ENCODE data around the gene PLCL1.

Gene PLCL1

DNA sequence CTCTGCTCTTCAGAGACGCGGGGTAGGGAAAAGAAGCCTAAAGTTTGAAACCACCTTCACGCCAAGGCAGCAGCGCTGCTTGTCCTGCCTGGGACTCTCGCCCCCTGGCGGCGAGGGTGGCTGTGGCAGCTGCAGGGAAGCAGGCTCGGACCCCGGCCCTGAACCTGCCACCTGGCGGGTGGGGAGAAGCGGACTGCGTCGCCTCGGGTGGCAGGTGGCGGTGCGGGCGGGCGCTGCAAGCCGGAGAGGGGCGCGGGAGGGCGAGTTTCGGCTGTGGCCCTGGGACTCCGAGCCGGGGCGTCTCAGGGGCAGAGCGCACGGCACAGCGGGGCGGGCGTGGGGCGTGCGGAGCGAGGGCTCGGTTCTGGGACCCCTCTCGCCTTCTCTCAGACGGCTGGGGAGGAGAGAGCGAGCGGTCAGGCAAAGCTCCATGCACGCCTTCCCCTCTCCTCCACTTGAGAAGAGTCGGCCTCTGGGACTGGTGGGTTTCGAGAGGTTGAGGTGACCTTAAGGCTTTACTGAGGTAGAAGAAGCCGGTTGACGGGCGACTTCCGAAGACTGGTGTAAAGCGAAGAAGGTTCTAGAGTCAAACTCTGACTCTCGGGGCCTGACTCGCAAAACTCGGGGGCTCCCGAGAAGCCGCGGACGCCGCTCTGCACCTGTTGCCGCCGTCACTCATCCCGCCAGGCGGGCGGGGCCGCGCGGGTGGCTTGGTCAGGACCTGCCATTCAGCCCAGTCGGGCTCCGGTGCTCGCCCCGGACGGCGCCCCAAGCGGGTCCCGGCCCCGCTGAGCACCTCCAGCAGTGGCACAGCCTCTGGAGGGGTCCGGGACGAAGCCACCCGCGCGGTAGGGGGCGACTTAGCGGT lies 18.1 kb upstream of the PLCL1 start:
- Histone ChIP-seq H2AFZ (ENCODE audit: low read depth) (peak overlapping the region; percentile 86), H3K79me2 (ENCODE audit: insufficient read depth, low read depth) (no peaks in the 10 kb centered on the region), H3K4me3 (IDR thresholded peaks at IDR 0.05; ENCODE audit: insufficient read depth, low read depth, low read length) (peak overlapping the region; percentile 58), H4K20me1 (ENCODE audit: insufficient read depth) (no peaks in the 10 kb centered on the region; the same call in 1 of the 2 replicates), H3K9ac (peak overlapping the region; percentile 60; the same call in 1 of the 2 replicates), H3K36me3 (ENCODE audit: insufficient read depth) (no peaks in the 10 kb centered on the region), H3K27me3 (ENCODE audit: insufficient read depth, low read depth) (no peaks in the 10 kb centered on the region), H3K27ac (no peak overlapping the region), H3K4me1 (ENCODE audit: low read depth, poor library complexity, severe bottlenecking) (peaks cover 3% of the 10 kb centered on the region), H3K4me2 (peak overlapping the region; percentile 48)
- TF ChIP-seq, protein P1, sequence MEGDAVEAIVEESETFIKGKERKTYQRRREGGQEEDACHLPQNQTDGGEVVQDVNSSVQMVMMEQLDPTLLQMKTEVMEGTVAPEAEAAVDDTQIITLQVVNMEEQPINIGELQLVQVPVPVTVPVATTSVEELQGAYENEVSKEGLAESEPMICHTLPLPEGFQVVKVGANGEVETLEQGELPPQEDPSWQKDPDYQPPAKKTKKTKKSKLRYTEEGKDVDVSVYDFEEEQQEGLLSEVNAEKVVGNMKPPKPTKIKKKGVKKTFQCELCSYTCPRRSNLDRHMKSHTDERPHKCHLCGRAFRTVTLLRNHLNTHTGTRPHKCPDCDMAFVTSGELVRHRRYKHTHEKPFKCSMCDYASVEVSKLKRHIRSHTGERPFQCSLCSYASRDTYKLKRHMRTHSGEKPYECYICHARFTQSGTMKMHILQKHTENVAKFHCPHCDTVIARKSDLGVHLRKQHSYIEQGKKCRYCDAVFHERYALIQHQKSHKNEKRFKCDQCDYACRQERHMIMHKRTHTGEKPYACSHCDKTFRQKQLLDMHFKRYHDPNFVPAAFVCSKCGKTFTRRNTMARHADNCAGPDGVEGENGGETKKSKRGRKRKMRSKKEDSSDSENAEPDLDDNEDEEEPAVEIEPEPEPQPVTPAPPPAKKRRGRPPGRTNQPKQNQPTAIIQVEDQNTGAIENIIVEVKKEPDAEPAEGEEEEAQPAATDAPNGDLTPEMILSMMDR (conservative IDR thresholded peaks at IDR 0.05; ENCODE audit: low read depth, low read length), result peak; percentile 57

DNA sequence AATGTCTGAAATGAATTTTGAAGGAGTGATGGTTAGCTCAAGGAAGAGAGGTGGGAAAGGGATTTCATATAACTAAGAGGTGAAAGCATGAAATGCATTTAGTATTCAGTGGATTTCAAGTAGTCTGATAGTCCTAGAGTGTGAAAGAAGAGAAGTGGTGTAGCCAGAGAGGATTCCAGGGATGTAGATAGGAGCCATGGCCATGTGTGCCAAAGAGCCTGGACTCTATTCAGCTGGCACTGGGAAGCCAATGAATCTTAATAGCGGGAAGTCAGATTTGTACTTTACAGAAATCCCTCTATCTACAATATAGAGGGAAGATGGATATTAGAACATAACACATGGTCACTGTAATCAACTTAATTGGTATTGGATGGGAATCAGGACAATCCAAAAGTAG lies 10.9 kb upstream of the PLCL1 start:
- no peak overlapping the region for H3K27ac ChIP-seq
- H4K20me1 ChIP-seq (ENCODE audit: insufficient read depth), result no peaks in the 10 kb centered on the region
- no peak overlapping the region for H2AFZ ChIP-seq (ENCODE audit: low read depth)
- TF ChIP-seq, protein P1 (conservative IDR thresholded peaks at IDR 0.05; ENCODE audit: low read depth, low read length), result no peak
- no peaks in the 10 kb centered on the region for H3K79me2 ChIP-seq (ENCODE audit: insufficient read depth, low read depth)
- H3K9ac ChIP-seq, result no peak overlapping the region
- no peaks in the 10 kb centered on the region for H3K4me1 ChIP-seq (ENCODE audit: low read depth, poor library complexity, severe bottlenecking)
- H3K4me3 ChIP-seq (IDR thresholded peaks at IDR 0.05; ENCODE audit: insufficient read depth, low read depth, low read length), result no peak overlapping the region
- H3K36me3 ChIP-seq (ENCODE audit: insufficient read depth), result no peaks in the 10 kb centered on the region
- H3K27me3 ChIP-seq (ENCODE audit: insufficient read depth, low read depth), result no peaks in the 10 kb centered on the region
- H3K4me2 ChIP-seq, result no peak overlapping the region

DNA sequence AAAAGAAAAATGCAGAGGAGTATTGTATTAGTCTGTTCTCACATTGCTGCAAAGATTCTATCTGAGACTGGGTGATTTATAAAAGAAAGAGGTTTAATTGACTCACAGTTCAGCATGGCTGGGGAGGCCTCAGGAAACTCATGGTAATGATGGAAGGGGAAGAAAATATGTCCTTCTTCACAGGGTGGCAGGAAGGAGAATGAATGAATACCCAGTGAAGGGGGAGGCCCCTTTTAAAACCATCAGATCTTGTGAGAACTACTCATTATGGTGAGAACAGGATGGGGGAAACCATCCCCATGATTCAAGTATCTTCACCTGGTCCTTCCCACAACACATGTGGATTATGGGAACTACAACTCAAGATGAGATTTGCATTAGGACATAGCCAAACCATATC lies 9.1 kb upstream of the PLCL1 start:
- no peak overlapping the region for H3K4me3 ChIP-seq (IDR thresholded peaks at IDR 0.05; ENCODE audit: insufficient read depth, low read depth, low read length)
- H3K4me1 ChIP-seq (ENCODE audit: low read depth, poor library complexity, severe bottlenecking), result no peaks in the 10 kb centered on the region
- H3K36me3 ChIP-seq (ENCODE audit: insufficient read depth), result no peaks in the 10 kb centered on the region
- no peak overlapping the region for H3K9ac ChIP-seq
- no peak overlapping the region for H3K4me2 ChIP-seq
- H3K27ac ChIP-seq, result no peak overlapping the region
- no peak overlapping the region for H2AFZ ChIP-seq (ENCODE audit: low read depth)
- no peaks in the 10 kb centered on the region for H3K27me3 ChIP-seq (ENCODE audit: insufficient read depth, low read depth)
- no peaks in the 10 kb centered on the region for H3K79me2 ChIP-seq (ENCODE audit: insufficient read depth, low read depth)
- TF ChIP-seq, protein P1 (conservative IDR thresholded peaks at IDR 0.05; ENCODE audit: low read depth, low read length), result no peak
- no peaks in the 10 kb centered on the region for H4K20me1 ChIP-seq (ENCODE audit: insufficient read depth)

DNA sequence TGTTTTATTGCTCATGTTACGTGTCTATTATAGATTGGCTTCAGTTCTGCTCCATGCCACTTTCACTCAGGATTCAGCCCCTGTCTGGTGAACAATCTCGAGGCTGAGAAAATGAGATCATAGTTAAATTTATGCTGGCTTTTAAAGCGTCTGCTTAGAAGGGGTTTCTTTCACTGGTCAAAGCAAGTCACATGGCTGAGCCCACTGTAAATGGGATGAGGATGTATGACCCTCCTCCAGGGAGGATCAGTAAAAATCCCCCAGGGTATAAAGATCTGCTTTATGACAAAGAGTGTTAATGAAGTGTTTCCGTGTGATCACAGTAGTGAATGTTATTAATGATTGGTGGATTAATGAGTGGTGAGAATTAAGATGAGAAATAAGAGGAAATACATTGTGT lies 6.2 kb upstream of the PLCL1 start:
- H3K79me2 ChIP-seq (ENCODE audit: insufficient read depth, low read depth), result no peaks in the 10 kb centered on the region
- no peaks in the 10 kb centered on the region for H3K27me3 ChIP-seq (ENCODE audit: insufficient read depth, low read depth)
- H3K36me3 ChIP-seq (ENCODE audit: insufficient read depth), result no peaks in the 10 kb centered on the region
- H3K4me3 ChIP-seq (IDR thresholded peaks at IDR 0.05; ENCODE audit: insufficient read depth, low read depth, low read length), result no peak overlapping the region
- H3K27ac ChIP-seq, result no peak overlapping the region
- H3K4me1 ChIP-seq (ENCODE audit: low read depth, poor library complexity, severe bottlenecking), result peaks cover 11% of the 10 kb centered on the region
- no peaks in the 10 kb centered on the region for H4K20me1 ChIP-seq (ENCODE audit: insufficient read depth)
- H3K4me2 ChIP-seq, result no peak overlapping the region
- no peak overlapping the region for H3K9ac ChIP-seq
- no peak overlapping the region for H2AFZ ChIP-seq (ENCODE audit: low read depth)
- TF ChIP-seq, protein P1 (conservative IDR thresholded peaks at IDR 0.05; ENCODE audit: low read depth, low read length), result no peak

Measured in KMS-11 (cell line).